HCT116 (cell line): ENCODE results near the gene GPD1L. TPM values are rescaled to one million over a fixed set of nuclear protein-coding genes. Genes with fewer than 3 reads are reported as not detected.
"Not testable (repeated sequence)": the region's sequence is repeated elsewhere in the genome, so short reads cannot be mapped to it uniquely, and the experiment has no call there.

ENCODE experiments used
- ATAC-seq: fragments of 200-7000 bp; cut with Tn5 transposase; 2 replicates; pipeline ENCODE4 v1.9.1; 2020; ENCODE audit warnings: mild to moderate bottlenecking, moderate library complexity
- BruUV-seq: library from RNA; stranded (reverse); fragments of 400-500 nt; replicated peaks from 2 replicates; lab custom pipeline; 2021; lab: Mats Ljungman, UMichigan
- CTCF ChIA-PET: fragments of 300-600 bp; sonication (Branson Sonifier 250); formaldehyde crosslinking; loops from one replicate; lab custom pipeline; 2021; ENCODE audit warnings: antibody characterized with exemption; lab: Charles Lee
- POLR2A ChIA-PET: fragments of 300-600, 350-600 bp; sonication (Branson Sonifier 250); formaldehyde crosslinking; loops from one replicate; lab custom pipeline; 2021; ENCODE audit warnings: antibody characterized with exemption; lab: Charles Lee
- RAD21 ChIA-PET, 2 experiments: fragments of 300-600 bp; sonication (Branson Sonifier 250); formaldehyde crosslinking; loops; one replicate each; lab custom pipeline; 2023; ENCODE audit warnings: low total read pairs in 2 of 2; ENCODE audit not compliant: uncharacterized antibody in 2 of 2, unreplicated experiment in 2 of 2, low non-redundant PET in 1 of 2; lab: Charles Lee
- DNase-seq: peaks from one replicate; pipeline ENCODE4 v3.0.0-alpha.2; 2010; ENCODE audit warnings: low read depth, low spot score
- H2AFZ ChIP-seq: fragments of 200-600 bp; shearing (Covaris generic), sonication (generic); 2 replicates; pipeline ENCODE4 v1.6.1; 2017; ENCODE audit warnings: low read depth, mixed run types, mixed read lengths, antibody characterized with exemption, low read length; ENCODE audit not compliant: poor library complexity, severe bottlenecking
- H3K27ac ChIP-seq: 2 replicates; pipeline ENCODE4 v1.5.1; 2012; ENCODE audit warnings: low read depth, low read length
- H3K27me3 ChIP-seq: fragments of 200-600 bp; sonication (generic); 2 replicates; pipeline ENCODE4 v1.6.1; 2016; ENCODE audit warnings: mixed run types, low read length, mixed read lengths; ENCODE audit not compliant: insufficient read depth
- H3K36me3 ChIP-seq, 2 experiments: fragments of 200-500 bp in 1 of 2; fragments of 200-600 bp in 1 of 2; sonication (Bioruptor generic) in 1 of 2; sonication (generic) in 1 of 2; 2 replicates each; pipeline versions ENCODE4 v1.5.1 to v1.6.1; 2014 to 2016; ENCODE audit warnings: low read length in 2 of 2, inconsistent platforms in 1 of 2, mixed read lengths in 1 of 2, mixed run types in 1 of 2; ENCODE audit not compliant: insufficient read depth in 2 of 2, control insufficient read depth in 1 of 2
- H3K4me1 ChIP-seq, 2 experiments: fragments of 200-600 bp in 1 of 2; sonication (generic) in 1 of 2; 2 replicates each; pipeline versions ENCODE4 v1.5.1 to v1.6.1; 2012 to 2017; ENCODE audit warnings: low read length in 2 of 2, inconsistent platforms in 1 of 2, mild to moderate bottlenecking in 1 of 2, mixed read lengths in 1 of 2, mixed run types in 1 of 2, moderate library complexity in 1 of 2; ENCODE audit not compliant: insufficient read depth in 2 of 2, control insufficient read depth in 1 of 2
- H3K4me2 ChIP-seq: fragments of 200-600 bp; sonication (generic); 2 replicates; pipeline ENCODE4 v1.6.1; 2017; ENCODE audit warnings: mixed run types, low read length, mixed read lengths
- H3K4me3 ChIP-seq, 2 experiments: fragments of 200-600 bp in 1 of 2; sonication (generic) in 1 of 2; replicated peaks in 1 of 2; 2 replicates each; pipeline ENCODE4 v1.5.1; 2011 to 2016; ENCODE audit warnings: low read length in 2 of 2, control low read depth in 1 of 2, low read depth in 1 of 2, mild to moderate bottlenecking in 1 of 2, mixed read lengths in 1 of 2, mixed run types in 1 of 2
- H3K79me2 ChIP-seq: fragments of 200-600 bp; sonication (generic); 2 replicates; pipeline ENCODE4 v1.6.1; 2017; ENCODE audit warnings: mild to moderate bottlenecking, mixed run types, low read length, moderate library complexity, mixed read lengths; ENCODE audit not compliant: insufficient read depth
- H3K9ac ChIP-seq: fragments of 200-600 bp; sonication (generic); 2 replicates; pipeline ENCODE4 v1.6.1; 2016; ENCODE audit warnings: low read length, mixed read lengths
- H3K9me2 ChIP-seq: fragments of 200-600 bp; sonication (generic), shearing (Covaris generic); 2 replicates; pipeline ENCODE4 v1.6.1; 2017; ENCODE audit warnings: mixed run types, mild to moderate bottlenecking, moderate library complexity; ENCODE audit not compliant: insufficient read depth
- H3K9me3 ChIP-seq, 2 experiments: fragments of 200-500 bp in 1 of 2; fragments of 200-600 bp in 1 of 2; sonication (Bioruptor generic) in 1 of 2; sonication (generic) in 1 of 2; 2 replicates each; pipeline ENCODE4 v1.6.1; 2014 to 2017; ENCODE audit warnings: low read length in 2 of 2, mixed read lengths in 2 of 2, inconsistent platforms in 1 of 2, low read depth in 1 of 2, mild to moderate bottlenecking in 1 of 2, mixed run types in 1 of 2, moderate library complexity in 1 of 2; ENCODE audit not compliant: control insufficient read depth in 1 of 2, insufficient read depth in 1 of 2
- H4K20me1 ChIP-seq: fragments of 200-600 bp; sonication (generic), shearing (Covaris generic); 2 replicates; pipeline ENCODE4 v1.6.1; 2017; ENCODE audit warnings: mixed run types, mild to moderate bottlenecking, moderate library complexity; ENCODE audit not compliant: insufficient read depth
- ATF3 ChIP-seq: IDR thresholded peaks from 2 replicates; pipeline ENCODE4 v1.6.1; 2012
- ELF1 ChIP-seq: IDR thresholded peaks from 2 replicates; pipeline ENCODE4 v1.6.1; 2012; ENCODE audit warnings: low read depth, borderline replicate concordance
- EZH2phosphoT487 ChIP-seq: fragments of 200-600 bp; IDR thresholded peaks from 2 replicates; pipeline ENCODE4 v1.6.1; 2018; ENCODE audit warnings: antibody characterized with exemption, borderline replicate concordance
- RAD21 ChIP-seq: IDR thresholded peaks from 2 replicates; pipeline ENCODE4 v1.6.1; 2012; ENCODE audit warnings: low read depth, mild to moderate bottlenecking
- SIN3A ChIP-seq: IDR thresholded peaks from 2 replicates; pipeline ENCODE4 v1.6.1; 2012; ENCODE audit warnings: low read depth
- intact Hi-C: fragments of 100-400 bp; cut with micrococcal nuclease; formaldehyde crosslinking; loops from 2 replicates; pipeline ENCODE4 v1.10.0; 2022
- total RNA-seq: library from RNA; stranded (reverse); gene quantifications from one replicate; pipeline ENCODE4 v1.2.1, GENCODE V29; 2021; ENCODE audit not compliant: unreplicated experiment
- TF ChIP-seq, protein P1 (sequence below): IDR thresholded peaks from 2 replicates; pipeline ENCODE4 v1.6.1; 2012; ENCODE audit warnings: low read depth

Gene GPD1L
- total RNA-seq, 1 experiment from 2014 or later: 21.9 TPM

GRCh38 chr3:32108224-32108623 lies 1.8 kb downstream of the GPD1L start:
- RAD21 ChIA-PET, ATAC-seq, H3K27ac ChIP-seq, H3K9me2 ChIP-seq, intact Hi-C loops, H3K4me3 ChIP-seq, H3K79me2 ChIP-seq, BruUV-seq, POLR2A ChIA-PET, H3K36me3 ChIP-seq, H4K20me1 ChIP-seq, H3K9ac ChIP-seq, H3K4me2 ChIP-seq, H3K27me3 ChIP-seq, H2AFZ ChIP-seq, CTCF ChIA-PET, DNase-seq, H3K9me3 ChIP-seq: not testable (repeated sequence)
- H3K4me1 ChIP-seq: peaks cover 0 to 14% of the 10 kb centered on the region in 2 experiments; a peak in 2 of 4 replicates

DNA sequence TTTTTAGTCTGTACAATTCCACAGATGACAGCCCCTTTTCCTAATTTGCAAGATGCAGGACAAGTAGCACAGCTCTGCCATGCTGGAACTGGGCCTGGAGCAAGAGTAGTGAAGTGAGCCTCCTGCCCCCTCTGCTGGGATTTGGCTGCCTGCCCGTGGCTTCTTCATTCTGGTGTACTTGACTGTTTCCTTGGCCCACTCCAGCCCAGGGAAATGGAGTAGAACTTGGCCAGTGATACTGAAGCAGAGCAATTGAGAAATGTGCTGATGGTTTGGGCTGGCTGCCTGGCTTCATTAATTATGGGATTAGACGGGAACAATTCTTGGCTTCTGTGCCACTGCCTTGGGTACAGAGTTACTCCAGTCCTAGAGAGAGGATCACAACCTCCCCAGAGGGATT lies 2.8 kb downstream of the GPD1L start:
- intact Hi-C loops: no loop called here
- Histone ChIP-seq H3K4me2 (no peak overlapping the region), H3K4me3 (no peak overlapping the region), H3K27ac (no peak overlapping the region), H3K9ac (no peak overlapping the region), H2AFZ (no peak overlapping the region), H3K36me3 (no peaks in the 10 kb centered on the region), H3K9me3 (no peaks in the 10 kb centered on the region), H3K9me2 (no peaks in the 10 kb centered on the region), H3K79me2 (peaks cover 7% of the 10 kb centered on the region), H3K27me3 (no peaks in the 10 kb centered on the region), H4K20me1 (no peaks in the 10 kb centered on the region), H3K4me1 (peaks cover 0 to 14% of the 10 kb centered on the region in 2 experiments; a peak in 2 of 4 replicates)
- DNase-seq: no peak
- no peak for TF ChIP-seq SIN3A
- TF ChIP-seq EZH2phosphoT487: no peak
- no peak for TF ChIP-seq ELF1
- TF ChIP-seq ATF3: no peak
- TF ChIP-seq, protein P1, sequence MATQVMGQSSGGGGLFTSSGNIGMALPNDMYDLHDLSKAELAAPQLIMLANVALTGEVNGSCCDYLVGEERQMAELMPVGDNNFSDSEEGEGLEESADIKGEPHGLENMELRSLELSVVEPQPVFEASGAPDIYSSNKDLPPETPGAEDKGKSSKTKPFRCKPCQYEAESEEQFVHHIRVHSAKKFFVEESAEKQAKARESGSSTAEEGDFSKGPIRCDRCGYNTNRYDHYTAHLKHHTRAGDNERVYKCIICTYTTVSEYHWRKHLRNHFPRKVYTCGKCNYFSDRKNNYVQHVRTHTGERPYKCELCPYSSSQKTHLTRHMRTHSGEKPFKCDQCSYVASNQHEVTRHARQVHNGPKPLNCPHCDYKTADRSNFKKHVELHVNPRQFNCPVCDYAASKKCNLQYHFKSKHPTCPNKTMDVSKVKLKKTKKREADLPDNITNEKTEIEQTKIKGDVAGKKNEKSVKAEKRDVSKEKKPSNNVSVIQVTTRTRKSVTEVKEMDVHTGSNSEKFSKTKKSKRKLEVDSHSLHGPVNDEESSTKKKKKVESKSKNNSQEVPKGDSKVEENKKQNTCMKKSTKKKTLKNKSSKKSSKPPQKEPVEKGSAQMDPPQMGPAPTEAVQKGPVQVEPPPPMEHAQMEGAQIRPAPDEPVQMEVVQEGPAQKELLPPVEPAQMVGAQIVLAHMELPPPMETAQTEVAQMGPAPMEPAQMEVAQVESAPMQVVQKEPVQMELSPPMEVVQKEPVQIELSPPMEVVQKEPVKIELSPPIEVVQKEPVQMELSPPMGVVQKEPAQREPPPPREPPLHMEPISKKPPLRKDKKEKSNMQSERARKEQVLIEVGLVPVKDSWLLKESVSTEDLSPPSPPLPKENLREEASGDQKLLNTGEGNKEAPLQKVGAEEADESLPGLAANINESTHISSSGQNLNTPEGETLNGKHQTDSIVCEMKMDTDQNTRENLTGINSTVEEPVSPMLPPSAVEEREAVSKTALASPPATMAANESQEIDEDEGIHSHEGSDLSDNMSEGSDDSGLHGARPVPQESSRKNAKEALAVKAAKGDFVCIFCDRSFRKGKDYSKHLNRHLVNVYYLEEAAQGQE: no peak
- TF ChIP-seq RAD21: no peak
- POLR2A ChIA-PET: no interaction called here
- RAD21 ChIA-PET: no interaction called here
- CTCF ChIA-PET: no interaction called here
- no peak for ATAC-seq
- no TSS peak for BruUV-seq
